Smooth muscle cell (in vitro differentiated cells): ENCODE data around the gene CASZ1. TPM values are rescaled to one million over a fixed set of nuclear protein-coding genes. Genes with fewer than 3 reads are reported as not detected.

Experiments
- DNase-seq: peaks from one replicate; lab custom pipeline; 2025; ENCODE audit not compliant: unreplicated experiment; lab: John Stamatoyannopoulos, UW
- H2AFZ ChIP-seq: fragments of 200-600 bp; sonication (generic); 2 replicates; pipeline ENCODE4 v1.6.0; 2016; ENCODE audit warnings: antibody characterized with exemption, low read depth, mild to moderate bottlenecking
- H3F3A ChIP-seq: fragments of 200-600 bp; sonication (generic); 2 replicates; pipeline ENCODE4 v1.6.0; 2017; ENCODE audit warnings: antibody characterized with exemption, low read depth
- H3K27ac ChIP-seq: fragments of 200-600 bp; sonication (generic); 2 replicates; pipeline ENCODE4 v1.5.1; 2016; ENCODE audit warnings: low read depth, mild to moderate bottlenecking
- H3K27me3 ChIP-seq: fragments of 200-600 bp; sonication (generic); 2 replicates; pipeline ENCODE4 v1.6.1; 2016; ENCODE audit warnings: low read depth, mild to moderate bottlenecking
- H3K36me3 ChIP-seq: fragments of 200-600 bp; sonication (generic); 2 replicates; pipeline ENCODE4 v1.5.1; 2016; ENCODE audit warnings: low read depth
- H3K4me1 ChIP-seq: fragments of 200-600 bp; sonication (generic); 2 replicates; pipeline ENCODE4 v1.5.1; 2016; ENCODE audit warnings: low read depth
- H3K4me2 ChIP-seq: fragments of 200-600 bp; sonication (generic); 2 replicates; pipeline ENCODE4 v1.6.0; 2016; ENCODE audit warnings: mild to moderate bottlenecking
- H3K4me3 ChIP-seq: fragments of 200-600 bp; sonication (generic); 2 replicates; pipeline ENCODE4 v1.5.1; 2016; ENCODE audit warnings: mild to moderate bottlenecking
- H3K79me2 ChIP-seq: fragments of 200-600 bp; sonication (generic); 2 replicates; pipeline ENCODE4 v1.6.0; 2016; ENCODE audit warnings: low read depth, mild to moderate bottlenecking
- H3K9ac ChIP-seq: fragments of 200-600 bp; sonication (generic); 2 replicates; pipeline ENCODE4 v1.6.0; 2016; ENCODE audit warnings: low read depth
- H3K9me3 ChIP-seq: fragments of 200-600 bp; sonication (generic); replicated peaks from 2 replicates; pipeline ENCODE4 v1.5.1; 2016; ENCODE audit warnings: low read depth
- H4K20me1 ChIP-seq: fragments of 200-600 bp; sonication (generic); 2 replicates; pipeline ENCODE4 v1.6.0; 2016; ENCODE audit warnings: low read depth
- whole genome bisulfite sequencing: methylation state at CpG from one replicate; pipeline ENCODE4 v1.1.7; 2016; ENCODE audit warnings: low lambda C conversion rate; 5-methylcytosine and 5-hydroxymethylcytosine counted together
- polyA plus RNA-seq: library from polyadenylated mRNA; unstranded; fragments of >200 nt; fragmentation: Nextera tagmentation; extraction: Ambion mirVana; gene quantifications from 2 replicates; pipeline ENCODE4 v1.2.1, GENCODE V29; 2016
- total RNA-seq: library from RNA; depleted of rRNA; stranded (reverse); fragments of >200 nt; gene quantifications from 2 replicates; pipeline ENCODE4 v1.2.3, GENCODE V29; 2014
- TF ChIP-seq, protein P1 (sequence below): fragments of 200-600 bp; sonication (generic); IDR thresholded peaks from 2 replicates; pipeline ENCODE4 v1.5.1; 2017; ENCODE audit warnings: borderline replicate concordance, mild to moderate bottlenecking, antibody characterized with exemption; ENCODE audit not compliant: insufficient read depth, poor library complexity, severe bottlenecking

The CASZ1 gene
- total and polyA plus RNA-seq, 2 experiments from 2014 or later: 0.70 to 1.9 TPM

GRCh38 chr1:10685808-10686403 is 110.5 kb downstream of the CASZ1 start:
- WGBS: 49% methylated on average over 11 of the region's 11 CpGs
- DNase-seq: no peak
- peaks cover 34% of the 10 kb centered on the region for H3K4me1 ChIP-seq

GRCh38 chr1:10685196-10685807 is 111.1 kb downstream of the CASZ1 start:
- Histone ChIP-seq H3K9ac (no peak overlapping the region), H3K36me3 (no peaks in the 10 kb centered on the region), H3K27me3 (no peaks in the 10 kb centered on the region), H3K9me3 (no peaks in the 10 kb centered on the region), H3K79me2 (no peaks in the 10 kb centered on the region), H3K4me1 (peaks cover 36% of the 10 kb centered on the region), H4K20me1 (no peaks in the 10 kb centered on the region), H3K4me2 (peak overlapping the region; percentile 66), H3K27ac (no peak overlapping the region), H2AFZ (no peak overlapping the region), H3K4me3 (no peak overlapping the region), H3F3A (no peaks in the 10 kb centered on the region)
- no peak for DNase-seq
- TF ChIP-seq, protein P1, sequence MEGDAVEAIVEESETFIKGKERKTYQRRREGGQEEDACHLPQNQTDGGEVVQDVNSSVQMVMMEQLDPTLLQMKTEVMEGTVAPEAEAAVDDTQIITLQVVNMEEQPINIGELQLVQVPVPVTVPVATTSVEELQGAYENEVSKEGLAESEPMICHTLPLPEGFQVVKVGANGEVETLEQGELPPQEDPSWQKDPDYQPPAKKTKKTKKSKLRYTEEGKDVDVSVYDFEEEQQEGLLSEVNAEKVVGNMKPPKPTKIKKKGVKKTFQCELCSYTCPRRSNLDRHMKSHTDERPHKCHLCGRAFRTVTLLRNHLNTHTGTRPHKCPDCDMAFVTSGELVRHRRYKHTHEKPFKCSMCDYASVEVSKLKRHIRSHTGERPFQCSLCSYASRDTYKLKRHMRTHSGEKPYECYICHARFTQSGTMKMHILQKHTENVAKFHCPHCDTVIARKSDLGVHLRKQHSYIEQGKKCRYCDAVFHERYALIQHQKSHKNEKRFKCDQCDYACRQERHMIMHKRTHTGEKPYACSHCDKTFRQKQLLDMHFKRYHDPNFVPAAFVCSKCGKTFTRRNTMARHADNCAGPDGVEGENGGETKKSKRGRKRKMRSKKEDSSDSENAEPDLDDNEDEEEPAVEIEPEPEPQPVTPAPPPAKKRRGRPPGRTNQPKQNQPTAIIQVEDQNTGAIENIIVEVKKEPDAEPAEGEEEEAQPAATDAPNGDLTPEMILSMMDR: no peak
- WGBS: 82% methylated on average over 15 of the region's 15 CpGs

More at GRCh38 chr1:10685808-10686403, 110.5 kb downstream of the CASZ1 start:
- Histone ChIP-seq H3F3A (no peaks in the 10 kb centered on the region), H3K4me2 (peak overlapping the region; percentile 66), H2AFZ (no peak overlapping the region), H3K4me3 (no peak overlapping the region), H3K36me3 (no peaks in the 10 kb centered on the region), H3K27me3 (no peaks in the 10 kb centered on the region), H3K27ac (no peak overlapping the region), H3K9me3 (no peaks in the 10 kb centered on the region), H3K9ac (no peak overlapping the region), H3K79me2 (no peaks in the 10 kb centered on the region), H4K20me1 (no peaks in the 10 kb centered on the region)
- TF ChIP-seq, protein P1: no peak

GRCh38 chr1:10684221-10684620 is 112.2 kb downstream of the CASZ1 start:
- H3K79me2 ChIP-seq: no peaks in the 10 kb centered on the region
- no peaks in the 10 kb centered on the region for H4K20me1 ChIP-seq
- H3F3A ChIP-seq: no peaks in the 10 kb centered on the region
- no peak overlapping the region for H3K4me3 ChIP-seq
- H3K9me3 ChIP-seq: no peaks in the 10 kb centered on the region
- TF ChIP-seq, protein P1: no peak
- H3K27ac ChIP-seq: no peak overlapping the region
- no peaks in the 10 kb centered on the region for H3K27me3 ChIP-seq
- no peaks in the 10 kb centered on the region for H3K36me3 ChIP-seq
- H2AFZ ChIP-seq: no peak overlapping the region
- no peak for DNase-seq
- WGBS: 93% methylated on average over 10 of the region's 10 CpGs
- H3K9ac ChIP-seq: no peak overlapping the region
- peaks cover 44% of the 10 kb centered on the region for H3K4me1 ChIP-seq
- no peak overlapping the region for H3K4me2 ChIP-seq
